SK-N-SH (cell line): ENCODE measurements around the gene HNRNPL. TPM values are rescaled to one million over a fixed set of nuclear protein-coding genes. Genes with fewer than 3 reads are reported as not detected.

ENCODE experiments used
- CTCF ChIA-PET: fragments of 300-600, 350-600 bp; formaldehyde crosslinking; extraction: SDS; loops from one replicate; lab custom pipeline; 2021; lab: Yijun Ruan, JAX
- POLR2A ChIA-PET: fragments of 350-600 bp; sonication (Branson Sonifier 250); formaldehyde crosslinking; extraction: SDS; loops from one replicate; lab custom pipeline; 2020; ENCODE audit warnings: antibody characterized with exemption, inconsistent platforms; lab: Yijun Ruan, JAX
- DNase-seq: peaks from one replicate; pipeline ENCODE4 v3.0.0; 2012
- H2AFZ ChIP-seq: fragments of 200-600 bp; sonication (generic); 2 replicates; pipeline ENCODE4 v1.8.1; 2016; ENCODE audit warnings: antibody characterized with exemption, mild to moderate bottlenecking, low read depth
- H3F3A ChIP-seq: fragments of 200-600 bp; sonication (generic); replicated peaks from 2 replicates; pipeline ENCODE3; 2016; ENCODE audit warnings: antibody characterized with exemption, mild to moderate bottlenecking; ENCODE audit not compliant: insufficient read depth
- H3K27ac ChIP-seq, 2 experiments: fragments of 200-500 bp in 1 of 2; fragments of 200-600 bp in 1 of 2; sonication (Bioruptor generic) in 1 of 2; sonication (generic), shearing (Covaris generic) in 1 of 2; 2 replicates each; pipeline versions ENCODE4 v1.5.1 to v1.6.1; 2014 to 2016; ENCODE audit warnings: low read depth in 2 of 2, inconsistent platforms in 1 of 2, low read length in 1 of 2, mild to moderate bottlenecking in 1 of 2, mixed read lengths in 1 of 2
- H3K27me3 ChIP-seq: fragments of 200-600 bp; sonication (generic), shearing (Covaris generic); 2 replicates; pipeline ENCODE4 v1.6.1; 2016; ENCODE audit warnings: mixed run types; ENCODE audit not compliant: insufficient read depth
- H3K36me3 ChIP-seq, 2 experiments: fragments of 200-500 bp in 1 of 2; fragments of 200-600 bp in 1 of 2; sonication (Bioruptor generic) in 1 of 2; sonication (generic) in 1 of 2; replicated peaks in 1 of 2; 2 replicates each; pipeline versions ENCODE3 to v1.5.1; 2014 to 2016; ENCODE audit warnings: low read length in 1 of 2, mild to moderate bottlenecking in 1 of 2; ENCODE audit not compliant: insufficient read depth in 2 of 2, control insufficient read depth in 1 of 2
- H3K4me1 ChIP-seq, 2 experiments: fragments of 200-500 bp in 1 of 2; fragments of 200-600 bp in 1 of 2; sonication (Bioruptor generic) in 1 of 2; sonication (generic), shearing (Covaris generic) in 1 of 2; 2 replicates each; pipeline versions ENCODE4 v1.5.1 to v1.6.1; 2014 to 2016; ENCODE audit warnings: low read depth in 1 of 2, low read length in 1 of 2, mixed run types in 1 of 2; ENCODE audit not compliant: insufficient read depth in 2 of 2, control insufficient read depth in 1 of 2
- H3K4me2 ChIP-seq: fragments of 200-600 bp; sonication (generic), shearing (Covaris generic); 2 replicates; pipeline ENCODE4 v1.6.1; 2017; ENCODE audit warnings: mixed run types
- H3K4me3 ChIP-seq, 2 experiments: fragments of 200-500 bp in 1 of 2; fragments of 200-600 bp in 1 of 2; sonication (Bioruptor generic) in 1 of 2; sonication (generic), shearing (Covaris generic) in 1 of 2; 2 replicates each; pipeline versions ENCODE4 v1.5.1 to v1.8.1; 2014 to 2016; ENCODE audit warnings: low read depth in 2 of 2, inconsistent platforms in 1 of 2, low read length in 1 of 2, mild to moderate bottlenecking in 1 of 2, mixed read lengths in 1 of 2, moderate library complexity in 1 of 2
- H3K79me2 ChIP-seq: fragments of 200-600 bp; sonication (generic); 2 replicates; pipeline ENCODE4 v1.8.1; 2017; ENCODE audit warnings: mild to moderate bottlenecking; ENCODE audit not compliant: insufficient read depth
- H3K9ac ChIP-seq: fragments of 200-600 bp; sonication (generic); 2 replicates; pipeline ENCODE4 v1.6.1; 2017; ENCODE audit warnings: mixed run types
- H3K9me2 ChIP-seq: fragments of 200-600 bp; sonication (generic); 2 replicates; pipeline ENCODE4 v1.6.1; 2017; ENCODE audit warnings: mixed run types
- H3K9me3 ChIP-seq: fragments of 200-600 bp; sonication (generic); 2 replicates; pipeline ENCODE4 v1.6.1; 2017; ENCODE audit warnings: mixed run types, mild to moderate bottlenecking, moderate library complexity
- H4K20me1 ChIP-seq: fragments of 200-600 bp; sonication (generic); 2 replicates; pipeline ENCODE4 v1.6.1; 2017; ENCODE audit warnings: mild to moderate bottlenecking, mixed run types; ENCODE audit not compliant: insufficient read depth
- CHD2 ChIP-seq: fragments of 150-350 bp; IDR thresholded peaks from 2 replicates; pipeline ENCODE4 v1.6.1; 2018; ENCODE audit warnings: low read length; ENCODE audit not compliant: partially characterized antibody
- EP300 ChIP-seq, 2 experiments: IDR thresholded peaks; 2 replicates each; pipeline versions ENCODE4 v1.4.0 to v1.6.1; 2012; ENCODE audit warnings: borderline replicate concordance in 1 of 2, low read depth in 1 of 2, low read length in 1 of 2
- FOXJ3 ChIP-seq: sonication (generic); formaldehyde crosslinking; IDR thresholded peaks from 2 replicates; pipeline ENCODE4 v1.5.1; 2020; ENCODE audit warnings: mild to moderate bottlenecking, missing genetic modification reagents
- FOXM1 ChIP-seq: IDR thresholded peaks from 2 replicates; pipeline ENCODE4 v1.4.0; 2012; ENCODE audit warnings: low read depth, mild to moderate bottlenecking
- MEF2A ChIP-seq: IDR thresholded peaks from 2 replicates; pipeline ENCODE4 v1.4.0; 2012; ENCODE audit warnings: low read depth, borderline replicate concordance
- MXI1 ChIP-seq: IDR thresholded peaks from 2 replicates; pipeline ENCODE4 v1.6.1; 2012; ENCODE audit warnings: mild to moderate bottlenecking, low read depth, low read length, improper control_type of control experiment
- NRF1 ChIP-seq: IDR thresholded peaks from 2 replicates; pipeline ENCODE4 v1.6.1; 2012; ENCODE audit warnings: low read depth, mild to moderate bottlenecking, low read length
- RCOR1 ChIP-seq: fragments of 150-350 bp; IDR thresholded peaks from 2 replicates; pipeline ENCODE4 v1.6.1; 2017; ENCODE audit warnings: antibody characterized with exemption, low read length
- RXRA ChIP-seq: IDR thresholded peaks from 2 replicates; pipeline ENCODE4 v1.4.0; 2012; ENCODE audit warnings: low read depth, mild to moderate bottlenecking, borderline replicate concordance
- SIN3A ChIP-seq: IDR thresholded peaks from 2 replicates; pipeline ENCODE4 v1.6.1; 2012; ENCODE audit warnings: low read depth, mild to moderate bottlenecking, low read length, moderate library complexity, borderline replicate concordance
- TAF1 ChIP-seq: IDR thresholded peaks from 2 replicates; pipeline ENCODE4 v1.6.1; 2012; ENCODE audit warnings: low read depth, mild to moderate bottlenecking, low read length, moderate library complexity, borderline replicate concordance
- TEAD4 ChIP-seq: IDR thresholded peaks from 2 replicates; pipeline ENCODE4 v1.4.0; 2012; ENCODE audit warnings: mild to moderate bottlenecking, borderline replicate concordance; ENCODE audit not compliant: insufficient read depth
- YY1 ChIP-seq: IDR thresholded peaks from 2 replicates; pipeline ENCODE4 v1.4.0; 2012; ENCODE audit warnings: low read depth, mild to moderate bottlenecking
- WGBS: methylation state at CpG from one replicate; pipeline ENCODE4 v1.1.6; 2017; ENCODE audit warnings: low lambda C conversion rate; 5-methylcytosine and 5-hydroxymethylcytosine counted together
- polyA plus RNA-seq, 3 experiments: library from polyadenylated mRNA; depleted of rRNA; stranded (reverse); fragments of >200 nt; gene quantifications; 2 replicates each; pipeline ENCODE4 v1.2.3, GENCODE V29; 2012
- TF ChIP-seq, protein P1 (sequence below): IDR thresholded peaks from 2 replicates; pipeline ENCODE4 v1.4.0; 2012; ENCODE audit warnings: low read depth, borderline replicate concordance
- TF ChIP-seq, protein P2 (sequence below): fragments of 150-350 bp; IDR thresholded peaks from 2 replicates; pipeline ENCODE4 v1.6.1; 2016; ENCODE audit warnings: mild to moderate bottlenecking, low read depth, low read length
- TF ChIP-seq, protein P3 (sequence below): IDR thresholded peaks from 2 replicates; pipeline ENCODE4 v1.6.1; 2012; ENCODE audit warnings: mild to moderate bottlenecking, low read depth, low read length, moderate library complexity

Gene HNRNPL
- polyA plus RNA-seq, 1 of the 3 experiments (the other 2 are of a cell fraction), result 280 TPM

DNA sequence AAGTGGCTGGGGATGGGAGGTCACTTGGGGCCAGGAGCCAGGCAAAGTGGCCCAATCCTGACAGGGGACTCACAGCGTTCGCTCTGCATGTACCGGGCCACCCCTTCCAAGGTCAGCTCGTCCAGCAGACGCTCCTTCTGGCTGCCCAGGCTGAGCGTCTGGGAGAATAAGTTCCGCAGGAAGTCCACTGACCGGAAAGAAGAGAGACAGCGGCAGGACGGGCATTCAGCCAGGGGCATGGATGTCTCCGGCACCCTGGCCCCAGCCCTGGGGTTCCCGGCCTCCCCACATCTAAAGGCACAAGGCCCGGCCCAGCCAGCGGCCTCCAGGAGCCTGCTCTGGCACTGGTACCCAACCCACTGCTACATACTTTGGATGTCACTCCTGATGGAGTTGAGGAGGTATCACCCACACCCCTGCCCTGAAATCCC lies 43.6 kb upstream of the HNRNPL start:
- H3K36me3 ChIP-seq, result peaks cover 0 to 8% of the 10 kb centered on the region in 2 experiments
- TF ChIP-seq TAF1, result no peak
- TF ChIP-seq, protein P1, sequence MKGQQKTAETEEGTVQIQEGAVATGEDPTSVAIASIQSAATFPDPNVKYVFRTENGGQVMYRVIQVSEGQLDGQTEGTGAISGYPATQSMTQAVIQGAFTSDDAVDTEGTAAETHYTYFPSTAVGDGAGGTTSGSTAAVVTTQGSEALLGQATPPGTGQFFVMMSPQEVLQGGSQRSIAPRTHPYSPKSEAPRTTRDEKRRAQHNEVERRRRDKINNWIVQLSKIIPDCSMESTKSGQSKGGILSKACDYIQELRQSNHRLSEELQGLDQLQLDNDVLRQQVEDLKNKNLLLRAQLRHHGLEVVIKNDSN, result no peak
- no peak for TF ChIP-seq FOXM1
- TF ChIP-seq EP300 (IDR thresholded peaks at IDR 0.05; ENCODE audit: borderline replicate concordance in 1 of 2, low read depth in 1 of 2, low read length in 1 of 2), result no peak
- no peak for TF ChIP-seq FOXJ3
- TF ChIP-seq MXI1, result no peak
- no peak for TF ChIP-seq RCOR1
- TF ChIP-seq, protein P2, sequence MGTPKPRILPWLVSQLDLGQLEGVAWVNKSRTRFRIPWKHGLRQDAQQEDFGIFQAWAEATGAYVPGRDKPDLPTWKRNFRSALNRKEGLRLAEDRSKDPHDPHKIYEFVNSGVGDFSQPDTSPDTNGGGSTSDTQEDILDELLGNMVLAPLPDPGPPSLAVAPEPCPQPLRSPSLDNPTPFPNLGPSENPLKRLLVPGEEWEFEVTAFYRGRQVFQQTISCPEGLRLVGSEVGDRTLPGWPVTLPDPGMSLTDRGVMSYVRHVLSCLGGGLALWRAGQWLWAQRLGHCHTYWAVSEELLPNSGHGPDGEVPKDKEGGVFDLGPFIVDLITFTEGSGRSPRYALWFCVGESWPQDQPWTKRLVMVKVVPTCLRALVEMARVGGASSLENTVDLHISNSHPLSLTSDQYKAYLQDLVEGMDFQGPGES, result no peak
- no peak for TF ChIP-seq CHD2
- TF ChIP-seq NRF1, result no peak
- no peak for TF ChIP-seq RXRA
- no peak for TF ChIP-seq TEAD4
- WGBS, result 97% methylated on average over 11 of the region's 14 CpGs
- no peaks in the 10 kb centered on the region for H3K79me2 ChIP-seq
- no peaks in the 10 kb centered on the region for H3K9me2 ChIP-seq
- ChIA-PET POLR2A (interaction anchor here (1.2 kb wide), 1 partner anchor 14 kb away, joined by 3 read pairs; no protein-coding TSS in a partner anchor), CTCF (interaction anchor here (2.0 kb wide), 1 partner anchor 37 kb away, joined by 5 read pairs; the partner anchor contains the start of genes MRPS12 and SARS2)
- H3K4me1 ChIP-seq, result peaks cover 0 to 2% of the 10 kb centered on the region in 2 experiments; a peak in 1 of 4 replicates
- no peak overlapping the region for H3K4me3 ChIP-seq
- H3K9ac ChIP-seq, result no peak overlapping the region
- H3K4me2 ChIP-seq, result no peak overlapping the region
- H3K9me3 ChIP-seq, result no peaks in the 10 kb centered on the region
- DNase-seq, result no peak
- no peak overlapping the region for H3K27ac ChIP-seq
- no peaks in the 10 kb centered on the region for H3K27me3 ChIP-seq
- no peak overlapping the region for H2AFZ ChIP-seq
- H3F3A ChIP-seq, result no peaks in the 10 kb centered on the region
- no peaks in the 10 kb centered on the region for H4K20me1 ChIP-seq

DNA sequence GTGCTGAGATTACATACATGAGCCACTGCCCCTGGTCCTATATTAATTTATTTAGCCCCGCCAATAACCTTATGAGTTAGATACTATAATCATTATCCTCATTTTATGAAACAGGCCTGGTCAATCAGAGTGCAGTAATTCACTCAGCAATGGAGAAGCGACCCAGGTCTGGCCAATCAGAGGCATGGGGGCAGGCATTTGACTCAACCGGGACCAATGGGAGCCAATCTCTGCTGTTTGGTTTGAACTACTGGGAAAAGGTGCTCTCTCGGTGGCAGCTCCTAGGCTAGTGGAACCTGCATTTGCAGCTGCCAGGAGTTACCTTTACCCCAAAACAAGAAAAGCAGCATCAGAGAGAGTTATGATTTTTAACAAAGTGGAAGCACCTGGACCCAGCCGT lies 43.1 kb upstream of the HNRNPL start:
- no peak overlapping the region for H2AFZ ChIP-seq
- no peaks in the 10 kb centered on the region for H4K20me1 ChIP-seq
- no peak overlapping the region for H3K4me3 ChIP-seq
- POLR2A ChIA-PET, result no interaction called here
- H3K9me3 ChIP-seq, result no peaks in the 10 kb centered on the region
- peaks cover 0 to 8% of the 10 kb centered on the region in 2 experiments for H3K36me3 ChIP-seq
- no peak overlapping the region for H3K9ac ChIP-seq
- H3K4me1 ChIP-seq, result no peaks in the 10 kb centered on the region; a peak in 1 of 4 replicates
- CTCF ChIA-PET, result no interaction called here
- WGBS, result 93% methylated on average over 5 of the region's 5 CpGs
- no peaks in the 10 kb centered on the region for H3K27me3 ChIP-seq
- DNase-seq, result no peak
- H3K9me2 ChIP-seq, result no peaks in the 10 kb centered on the region
- no peak overlapping the region for H3K27ac ChIP-seq
- TF ChIP-seq SIN3A (no peak), YY1 (no peak), MEF2A (no peak), RCOR1 (no peak), EP300 (IDR thresholded peaks at IDR 0.05; ENCODE audit: borderline replicate concordance in 1 of 2, low read depth in 1 of 2, low read length in 1 of 2) (no peak), TAF1 (no peak)
- TF ChIP-seq, protein P3, sequence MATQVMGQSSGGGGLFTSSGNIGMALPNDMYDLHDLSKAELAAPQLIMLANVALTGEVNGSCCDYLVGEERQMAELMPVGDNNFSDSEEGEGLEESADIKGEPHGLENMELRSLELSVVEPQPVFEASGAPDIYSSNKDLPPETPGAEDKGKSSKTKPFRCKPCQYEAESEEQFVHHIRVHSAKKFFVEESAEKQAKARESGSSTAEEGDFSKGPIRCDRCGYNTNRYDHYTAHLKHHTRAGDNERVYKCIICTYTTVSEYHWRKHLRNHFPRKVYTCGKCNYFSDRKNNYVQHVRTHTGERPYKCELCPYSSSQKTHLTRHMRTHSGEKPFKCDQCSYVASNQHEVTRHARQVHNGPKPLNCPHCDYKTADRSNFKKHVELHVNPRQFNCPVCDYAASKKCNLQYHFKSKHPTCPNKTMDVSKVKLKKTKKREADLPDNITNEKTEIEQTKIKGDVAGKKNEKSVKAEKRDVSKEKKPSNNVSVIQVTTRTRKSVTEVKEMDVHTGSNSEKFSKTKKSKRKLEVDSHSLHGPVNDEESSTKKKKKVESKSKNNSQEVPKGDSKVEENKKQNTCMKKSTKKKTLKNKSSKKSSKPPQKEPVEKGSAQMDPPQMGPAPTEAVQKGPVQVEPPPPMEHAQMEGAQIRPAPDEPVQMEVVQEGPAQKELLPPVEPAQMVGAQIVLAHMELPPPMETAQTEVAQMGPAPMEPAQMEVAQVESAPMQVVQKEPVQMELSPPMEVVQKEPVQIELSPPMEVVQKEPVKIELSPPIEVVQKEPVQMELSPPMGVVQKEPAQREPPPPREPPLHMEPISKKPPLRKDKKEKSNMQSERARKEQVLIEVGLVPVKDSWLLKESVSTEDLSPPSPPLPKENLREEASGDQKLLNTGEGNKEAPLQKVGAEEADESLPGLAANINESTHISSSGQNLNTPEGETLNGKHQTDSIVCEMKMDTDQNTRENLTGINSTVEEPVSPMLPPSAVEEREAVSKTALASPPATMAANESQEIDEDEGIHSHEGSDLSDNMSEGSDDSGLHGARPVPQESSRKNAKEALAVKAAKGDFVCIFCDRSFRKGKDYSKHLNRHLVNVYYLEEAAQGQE, result no peak
- no peaks in the 10 kb centered on the region for H3K79me2 ChIP-seq
- no peak overlapping the region for H3K4me2 ChIP-seq
- H3F3A ChIP-seq, result no peaks in the 10 kb centered on the region
